ENCODE results near the gene FES.

FES gene

GRCh38 chr15:90876046-90876445, 8.3 kb upstream of the FES start:
- no peak for DNase-seq (ENCODE audit: low spot score)

GRCh38 chr15:90876512-90877170, 7.7 kb upstream of the FES start:
- no peak for DNase-seq (ENCODE audit: low spot score)

- DNase-seq (ENCODE audit: low spot score) = no peak
These were observed 7.0 kb upstream of the FES start for GRCh38 chr15:90877315-90877714.

GRCh38 chr15:90877996-90878395, 6.3 kb upstream of the FES start:
- DNase-seq (ENCODE audit: low spot score) = no peak

- DNase-seq (ENCODE audit: low spot score) = no peak
These were observed 5.6 kb upstream of the FES start for GRCh38 chr15:90878660-90879059.

GRCh38 chr15:90879730-90880366, 4.5 kb upstream of the FES start:
- no peak for DNase-seq (ENCODE audit: low spot score)

- no peak for DNase-seq (ENCODE audit: low spot score)
These were observed 3.7 kb upstream of the FES start for GRCh38 chr15:90880381-90881145.

GRCh38 chr15:90881181-90881977, 2.9 kb upstream of the FES start:
- no peak for DNase-seq (ENCODE audit: low spot score)

GRCh38 chr15:90881978-90882721, 2.2 kb upstream of the FES start:
- no peak for DNase-seq (ENCODE audit: low spot score)

- DNase-seq (ENCODE audit: low spot score) = no peak
These were observed 1.4 kb upstream of the FES start for GRCh38 chr15:90882781-90883525.

GRCh38 chr15:90883526-90883975, 753 bp upstream of the FES start:
- DNase-seq (ENCODE audit: low spot score) = no peak

GRCh38 chr15:90884719-90885431, 571 bp downstream of the FES start:
- DNase-seq (ENCODE audit: low spot score) = no peak

- DNase-seq (ENCODE audit: low spot score) = peak; percentile 76
These were observed 1.4 kb downstream of the FES start for GRCh38 chr15:90885432-90886290.

- no peak for DNase-seq (ENCODE audit: low spot score)
These were observed 1.9 kb downstream of the FES start for GRCh38 chr15:90886291-90886614.

GRCh38 chr15:90887037-90887481, 2.8 kb downstream of the FES start:
- DNase-seq (ENCODE audit: low spot score) = no peak

GRCh38 chr15:90889313-90889730, 5.0 kb downstream of the FES start:
- DNase-seq (ENCODE audit: low spot score) = no peak

GRCh38 chr15:90889736-90890456, 5.6 kb downstream of the FES start:
- no peak for DNase-seq (ENCODE audit: low spot score)

- DNase-seq (ENCODE audit: low spot score) = no peak
These were observed 6.5 kb downstream of the FES start for GRCh38 chr15:90890839-90891238.
